ENCODE results near the gene CSGALNACT2. TPM values are rescaled to one million over a fixed set of nuclear protein-coding genes. Genes with fewer than 3 reads are reported as not detected.

Gene CSGALNACT2
- total RNA-seq, 1 experiment from 2014 or later: 5.1 TPM

- TF ChIP-seq ATF2 (CRISPR knock-in tag; IDR thresholded peaks at IDR 0.05; ENCODE audit: borderline replicate concordance, low read depth) (no peak), ZNF281 (CRISPR knock-in tag; IDR thresholded peaks at IDR 0.05) (no peak), CTCF (IDR thresholded peaks at IDR 0.05) (no peak), KAT7 (CRISPR knock-in tag; IDR thresholded peaks at IDR 0.05; ENCODE audit: borderline replicate concordance) (no peak), E2F4 (CRISPR knock-in tag; IDR thresholded peaks at IDR 0.05; ENCODE audit: borderline replicate concordance, low read depth) (no peak)
Measured at GRCh38 chr10:43212043-43212721, 73.9 kb downstream of the CSGALNACT2 start (continued).

- no peak overlapping the region for H3K4me3 Mint-ChIP-seq
- peaks cover 5% of the 10 kb centered on the region for H3K4me1 Mint-ChIP-seq
- no peaks in the 10 kb centered on the region for H3K9me3 Mint-ChIP-seq
- H3K27me3 Mint-ChIP-seq (ENCODE audit: low read depth): no peaks in the 10 kb centered on the region
- ChIA-PET POLR2A (no interaction called here), CTCF (interaction anchor here (0.6 to 3.8 kb wide), 7 partner anchors 10 to 141 kb away, joined by 3 to 16 read pairs (median 6); no protein-coding TSS in a partner anchor)
- no peak for DNase-seq (ENCODE audit: low spot score)
- ATAC-seq: no peak
- no peak overlapping the region for H3K27ac Mint-ChIP-seq
- H3K36me3 Mint-ChIP-seq: no peaks in the 10 kb centered on the region
- TF ChIP-seq AFF4 (CRISPR knock-in tag; IDR thresholded peaks at IDR 0.05; ENCODE audit: borderline replicate concordance) (no peak), ETV6 (CRISPR knock-in tag; IDR thresholded peaks at IDR 0.05) (no peak), ZMAT4 (CRISPR knock-in tag; IDR thresholded peaks at IDR 0.05) (no peak), ATF6 (CRISPR knock-in tag; IDR thresholded peaks at IDR 0.05) (no peak), ATF2 (CRISPR knock-in tag; IDR thresholded peaks at IDR 0.05; ENCODE audit: borderline replicate concordance, low read depth) (no peak), AR (CRISPR knock-in tag; IDR thresholded peaks at IDR 0.05) (no peak), ZNF416 (CRISPR knock-in tag; IDR thresholded peaks at IDR 0.05) (no peak)
Measured at GRCh38 chr10:43214071-43214955, 76.1 kb downstream of the CSGALNACT2 start.
